Measurements from ENCODE around the gene MRTFA. TPM values are rescaled to one million over a fixed set of nuclear protein-coding genes. Genes with fewer than 3 reads are reported as not detected.

The MRTFA gene
- total and polyA plus RNA-seq, 2 of the 13 experiments (the other 11 are each of a cell fraction or from before 2014, with no cell fraction given), result 2.4 to 8.2 TPM

DNA sequence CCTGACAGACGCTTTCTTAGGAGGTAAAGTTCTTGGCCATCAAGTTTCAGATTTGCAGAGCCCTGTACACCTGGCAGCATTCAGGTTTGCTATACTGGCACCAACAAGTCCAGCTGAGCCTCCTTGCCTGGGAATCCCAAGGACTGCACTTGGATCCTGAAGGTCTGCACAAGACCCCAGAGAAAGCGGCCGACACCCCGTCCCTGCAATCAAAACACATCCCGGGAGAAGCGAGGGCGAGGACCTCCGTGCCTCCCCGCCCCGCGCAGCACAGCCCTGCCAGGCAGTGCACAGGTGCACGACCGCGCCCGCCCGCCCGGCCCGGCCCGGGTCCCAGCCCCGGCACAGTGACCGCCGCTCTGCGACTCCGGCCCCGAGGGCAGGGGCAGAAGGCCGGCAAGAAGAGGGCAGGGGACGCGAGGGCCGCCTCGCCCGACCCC is 559 bp downstream of the MRTFA start (continued):
- TF ChIP-seq ZBTB40 (IDR thresholded peaks at IDR 0.05) (no peak), ZBTB40 (CRISPR knock-in tag; IDR thresholded peaks at IDR 0.05) (peak; percentile 20; the same call in 1 of the 2 replicates), ZNF414 (CRISPR knock-in tag; IDR thresholded peaks at IDR 0.05) (0 out of 2 replicates have a peak, but pooled peaks have one; percentile 13), HNF4A (CRISPR knock-in tag; IDR thresholded peaks at IDR 0.05) (no peak), ZFP41 (CRISPR knock-in tag; IDR thresholded peaks at IDR 0.05; ENCODE audit: borderline replicate concordance) (no peak), HNF1A (IDR thresholded peaks at IDR 0.05; ENCODE audit: low read depth) (no peak), HNF1A (CRISPR knock-in tag; IDR thresholded peaks at IDR 0.05; ENCODE audit: borderline replicate concordance) (no peak), ZNF703 (CRISPR knock-in tag; IDR thresholded peaks at IDR 0.05; ENCODE audit: borderline replicate concordance) (0 out of 2 replicates have a peak, but pooled peaks have one; percentile 72), ZNF564 (CRISPR knock-in tag; IDR thresholded peaks at IDR 0.05) (peak; percentile 79; the same call in 1 of the 2 replicates), CERS6 (CRISPR knock-in tag; IDR thresholded peaks at IDR 0.05) (no peak), RARA (CRISPR knock-in tag; IDR thresholded peaks at IDR 0.05) (no peak), RBFOX2 (IDR thresholded peaks at IDR 0.05; ENCODE audit: low read depth, low read length) (no peak), KLF11 (CRISPR knock-in tag; IDR thresholded peaks at IDR 0.05) (no peak), SNAPC2 (CRISPR knock-in tag; IDR thresholded peaks at IDR 0.05) (no peak)

Measured in HepG2 (cell line).